Keratinocyte (primary cell): ENCODE data around the gene HRH3. TPM values are rescaled to one million over a fixed set of nuclear protein-coding genes. Genes with fewer than 3 reads are reported as not detected.
A peak's percentile ranks its signal among the peaks of the same experiment; 100 is the strongest.

Experiments used
- DNase-seq: peaks from one replicate; pipeline ENCODE4 v3.0.0-alpha.2; 2011; ENCODE audit warnings: low read depth, missing footprints, low spot score
- FAIRE-seq: peaks from 2 replicates; lab custom pipeline; 2011; peaks lifted over from hg19 to GRCh38; lab: Jason Lieb, UNC
- H2AFZ ChIP-seq: 2 replicates; pipeline ENCODE4 v1.6.0; 2012; ENCODE audit warnings: low read length, control low read depth, inconsistent platforms; ENCODE audit not compliant: control insufficient read depth
- H3K27ac ChIP-seq: 2 replicates; pipeline ENCODE4 v1.5.1; 2011; ENCODE audit warnings: low read length; ENCODE audit not compliant: control insufficient read depth, insufficient read depth
- H3K27me3 ChIP-seq: 3 replicates; pipeline ENCODE4 v1.6.0; 2011; ENCODE audit warnings: low read length; ENCODE audit not compliant: control insufficient read depth, insufficient read depth; ENCODE audit errors: extremely low read depth
- H3K36me3 ChIP-seq, 2 experiments: 2 replicates in 1 of 2; 3 replicates in 1 of 2; pipeline ENCODE4 v1.5.1; 2011; ENCODE audit warnings: low read length in 2 of 2, mild to moderate bottlenecking in 1 of 2; ENCODE audit not compliant: control insufficient read depth in 2 of 2, insufficient read depth in 2 of 2; ENCODE audit errors: extremely low read depth in 1 of 2
- H3K4me1 ChIP-seq: 3 replicates; pipeline ENCODE4 v1.5.1; 2011; ENCODE audit warnings: low read length; ENCODE audit not compliant: control insufficient read depth, insufficient read depth; ENCODE audit errors: extremely low read depth
- H3K4me2 ChIP-seq: 3 replicates; pipeline ENCODE4 v1.6.0; 2011; ENCODE audit warnings: low read depth, low read length; ENCODE audit not compliant: control insufficient read depth, insufficient read depth; ENCODE audit errors: extremely low read depth
- H3K4me3 ChIP-seq, 3 experiments: fragments of 200-600 bp in 1 of 3; sonication (generic) in 1 of 3; 2 replicates in 2 of 3; 3 replicates in 1 of 3; pipeline ENCODE4 v1.5.1; 2011 to 2016; ENCODE audit warnings: low read length in 3 of 3, mild to moderate bottlenecking in 3 of 3, control low read depth in 2 of 3, inconsistent platforms in 1 of 3, low read depth in 1 of 3, mixed read lengths in 1 of 3, mixed run types in 1 of 3, moderate library complexity in 1 of 3; ENCODE audit not compliant: control insufficient read depth in 2 of 3, insufficient read depth in 2 of 3; ENCODE audit errors: extremely low read depth in 1 of 3
- H3K79me2 ChIP-seq: 2 replicates; pipeline ENCODE4 v1.6.0; 2012; ENCODE audit warnings: low read length; ENCODE audit not compliant: control insufficient read depth, insufficient read depth
- H3K9ac ChIP-seq: 3 replicates; pipeline ENCODE4 v1.6.0; 2011; ENCODE audit warnings: low read length; ENCODE audit not compliant: control insufficient read depth, insufficient read depth; ENCODE audit errors: extremely low read depth
- H3K9me1 ChIP-seq: 3 replicates; pipeline ENCODE4 v1.6.0; 2011; ENCODE audit warnings: low read length; ENCODE audit not compliant: control insufficient read depth, insufficient read depth; ENCODE audit errors: extremely low read depth
- H3K9me3 ChIP-seq: 2 replicates; pipeline ENCODE4 v1.5.1; 2012; ENCODE audit warnings: low read depth, low read length; ENCODE audit not compliant: control insufficient read depth
- H4K20me1 ChIP-seq: 3 replicates; pipeline ENCODE4 v1.6.0; 2011; ENCODE audit warnings: low read length; ENCODE audit not compliant: control insufficient read depth, insufficient read depth; ENCODE audit errors: extremely low read depth
- CTCF ChIP-seq, 3 experiments: IDR thresholded peaks in 1 of 3; conservative IDR thresholded peaks in 1 of 3; optimal IDR thresholded peaks in 1 of 3; 2 replicates in 2 of 3; 3 replicates in 1 of 3; pipeline versions ENCODE3 to v1.5.1; 2011; ENCODE audit warnings: low read length in 3 of 3, mild to moderate bottlenecking in 3 of 3, moderate library complexity in 2 of 3, control low read depth in 1 of 3, inconsistent platforms in 1 of 3; ENCODE audit not compliant: insufficient read depth in 2 of 3; ENCODE audit errors: extremely low read depth in 1 of 3
- EZH2 ChIP-seq: IDR thresholded peaks from one replicate; pipeline ENCODE4 v1.6.1; 2012; ENCODE audit warnings: inconsistent platforms, mild to moderate bottlenecking, low read length, moderate library complexity
- dilution Hi-C: fragments of 300-500 bp; cut with MboI; formaldehyde crosslinking; loops from one replicate; pipeline ENCODE4 v1.7.0; 2020; ENCODE audit warnings: low sequenced_read_pairs; ENCODE audit not compliant: extremely low pct_ligation_motif_present
- polyA plus RNA-seq, 5 experiments: library from polyadenylated mRNA; depleted of rRNA in 3 of 5; stranded (reverse) in 3 of 5; stranded (forward) in 1 of 5; unstranded in 1 of 5; fragments of >200 nt; gene quantifications; 1 replicate in 1 of 5; 2 replicates in 3 of 5; 3 replicates in 1 of 5; pipeline versions ENCODE4 v1.2.1 to v1.2.3, GENCODE V29; 2011 to 2012; ENCODE audit warnings: missing spikeins in 2 of 5, low read depth in 1 of 5, low replicate concordance in 1 of 5

Gene HRH3
- polyA plus RNA-seq, 1 donor (not counting 4 experiments of a cell fraction or from before 2014, with no cell fraction given) = not detected

GRCh38 chr20:62234339-62234738, 14.3 kb upstream of the HRH3 start:
- Histone ChIP-seq H3K9me3 (peaks cover 4% of the 10 kb centered on the region), H4K20me1 (no peaks in the 10 kb centered on the region), H3K27ac (no peak overlapping the region), H3K27me3 (peaks cover 36% of the 10 kb centered on the region), H3K79me2 (peaks cover 4% of the 10 kb centered on the region), H3K9me1 (no peaks in the 10 kb centered on the region), H3K4me2 (no peak overlapping the region), H3K4me1 (peaks cover 7% of the 10 kb centered on the region), H2AFZ (no peak overlapping the region), H3K4me3 (no peak overlapping the region), H3K36me3 (no peaks in the 10 kb centered on the region), H3K9ac (no peak overlapping the region)
- no peak for DNase-seq
- dilution Hi-C loops = no loop called here
- FAIRE-seq = no peak
- TF ChIP-seq CTCF (optimal IDR thresholded peaks at IDR 0.05 in 1 of 3, IDR thresholded peaks at IDR 0.05 in 1 of 3, conservative IDR thresholded peaks at IDR 0.05 in 1 of 3; ENCODE audit: extremely low read depth in 1 of 3, insufficient read depth in 2 of 3, low read length in 3 of 3) (no peak), EZH2 (no peak)

- no peak for DNase-seq
- Histone ChIP-seq H3K9me1 (no peaks in the 10 kb centered on the region), H3K9me3 (peaks cover 4% of the 10 kb centered on the region), H3K79me2 (no peaks in the 10 kb centered on the region), H3K36me3 (no peaks in the 10 kb centered on the region), H2AFZ (no peak overlapping the region), H3K4me3 (no peak overlapping the region), H3K9ac (no peak overlapping the region), H3K27me3 (peaks cover 41% of the 10 kb centered on the region), H3K27ac (no peak overlapping the region), H3K4me2 (no peak overlapping the region), H4K20me1 (no peaks in the 10 kb centered on the region), H3K4me1 (peaks cover 5% of the 10 kb centered on the region)
- no peak for FAIRE-seq
- dilution Hi-C loops = no loop called here
- peak in 1 of 3 experiments; percentile 10 for TF ChIP-seq CTCF (optimal IDR thresholded peaks at IDR 0.05 in 1 of 3, IDR thresholded peaks at IDR 0.05 in 1 of 3, conservative IDR thresholded peaks at IDR 0.05 in 1 of 3; ENCODE audit: extremely low read depth in 1 of 3, insufficient read depth in 2 of 3, low read length in 3 of 3)
- TF ChIP-seq EZH2 = no peak
Measured at GRCh38 chr20:62233684-62234083, 13.6 kb upstream of the HRH3 start.
